ENCODE results near the gene SORBS1.

- TF ChIP-seq CTCF (conservative IDR thresholded peaks at IDR 0.05; ENCODE audit: low read length) (no peak), EZH2phosphoT487 (IDR thresholded peaks at IDR 0.05; ENCODE audit: borderline replicate concordance, low read depth, low read length) (no peak)
Observed at GRCh38 chr10:95532536-95532935, 28.6 kb downstream of the SORBS1 start.
